Thyroid gland (tissue), 4 donors: ENCODE data around the gene DDX54. TPM values are rescaled to one million over a fixed set of nuclear protein-coding genes. Genes with fewer than 3 reads are reported as not detected.

Experiments
- DNase-seq, 2 donors: peaks; one replicate each; pipeline ENCODE4 v3.0.0-alpha.2; 2019
- H3K27ac ChIP-seq, 3 donors: fragments of 200-600 bp; sonication (generic); 1 replicate in 2 of 3; 2 replicates in 1 of 3; pipeline ENCODE4 v1.5.1; 2016 to 2019; ENCODE audit warnings: mild to moderate bottlenecking in 1 of 3, moderate library complexity in 1 of 3
- H3K27me3 ChIP-seq: fragments of 200-600 bp; sonication (generic); one replicate; pipeline ENCODE4 v1.5.1; 2019
- H3K36me3 ChIP-seq, 2 donors: fragments of 200-600 bp; sonication (generic); one replicate each; pipeline ENCODE4 v1.5.1; 2016 to 2019
- H3K4me1 ChIP-seq, 2 donors: fragments of 200-600 bp; sonication (generic); one replicate each; pipeline ENCODE4 v1.5.1; 2017 to 2019
- H3K4me3 ChIP-seq, 3 donors: fragments of 200-600 bp; sonication (generic); replicated peaks in 1 of 3; 1 replicate in 2 of 3; 2 replicates in 1 of 3; pipeline ENCODE4 v1.5.1; 2016; ENCODE audit warnings: mild to moderate bottlenecking in 1 of 3
- H3K9me3 ChIP-seq: fragments of 200-600 bp; sonication (generic); one replicate; pipeline ENCODE4 v1.5.1; 2017
- POLR2A ChIP-seq, 2 donors: fragments of 450-650 bp; IDR thresholded peaks; one replicate each; pipeline ENCODE4 v1.6.1; 2017; ENCODE audit warnings: antibody characterized with exemption in 2 of 2, mild to moderate bottlenecking in 2 of 2, moderate library complexity in 1 of 2
- WGBS, 2 donors: methylation state at CpG; one replicate each; pipeline ENCODE4 v1.1.5; 2017; 5-methylcytosine and 5-hydroxymethylcytosine counted together
- intact Hi-C: fragments of 100-400 bp; cut with DNase I; formaldehyde crosslinking; loops from one replicate; pipeline ENCODE4 v1.15.1; 2023
- total RNA-seq, 4 donors: library from RNA; depleted of rRNA; stranded (reverse); fragments of >200 nt; gene quantifications; one replicate each; pipeline ENCODE4 v1.2.3, GENCODE V29; 2016
- TF ChIP-seq, protein P1 (sequence below), 6 experiments: fragments of 200-600 bp in 3 of 6; fragments of 450-650 bp in 3 of 6; sonication (generic) in 3 of 6; IDR thresholded peaks; one replicate each; pipeline ENCODE4 v1.5.1; 2016 to 2019; ENCODE audit warnings: antibody characterized with exemption in 6 of 6, mild to moderate bottlenecking in 2 of 6, inconsistent platforms in 1 of 6, moderate library complexity in 1 of 6

The DDX54 gene
- total RNA-seq, 4 donors from 2014 or later, result 59.9 to 79.3 (median 68.8) TPM

DNA sequence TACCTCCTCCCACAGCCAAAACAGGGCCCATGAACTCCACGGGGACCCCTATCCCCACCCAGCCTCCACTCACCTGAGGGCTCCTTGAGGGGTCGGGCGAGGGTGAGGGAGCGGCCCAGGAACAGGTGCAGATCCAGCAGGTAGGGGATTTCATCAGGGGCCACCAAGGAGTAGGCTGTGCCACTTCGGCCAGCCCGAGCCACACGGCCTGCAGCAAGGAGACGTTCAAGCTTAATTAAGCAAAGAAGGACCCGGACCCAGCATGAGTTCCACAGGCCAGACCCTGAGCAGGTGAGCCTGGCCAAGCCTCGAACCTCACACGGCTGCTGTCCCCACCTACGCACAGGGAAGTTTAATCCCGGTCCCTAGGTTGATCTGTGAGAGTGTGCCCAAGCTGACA, 15.6 kb downstream of the DDX54 start:
- Histone ChIP-seq H3K27ac (no peak overlapping the region), H3K4me3 (no peak overlapping the region), H3K4me1 (peaks cover 3 to 17% of the 10 kb centered on the region in 2 donors), H3K27me3 (no peaks in the 10 kb centered on the region), H3K9me3 (no peaks in the 10 kb centered on the region), H3K36me3 (peaks cover 71 to 75% of the 10 kb centered on the region in 2 donors)
- TF ChIP-seq POLR2A (IDR thresholded peaks at IDR 0.05), result no peak
- TF ChIP-seq, protein P1, sequence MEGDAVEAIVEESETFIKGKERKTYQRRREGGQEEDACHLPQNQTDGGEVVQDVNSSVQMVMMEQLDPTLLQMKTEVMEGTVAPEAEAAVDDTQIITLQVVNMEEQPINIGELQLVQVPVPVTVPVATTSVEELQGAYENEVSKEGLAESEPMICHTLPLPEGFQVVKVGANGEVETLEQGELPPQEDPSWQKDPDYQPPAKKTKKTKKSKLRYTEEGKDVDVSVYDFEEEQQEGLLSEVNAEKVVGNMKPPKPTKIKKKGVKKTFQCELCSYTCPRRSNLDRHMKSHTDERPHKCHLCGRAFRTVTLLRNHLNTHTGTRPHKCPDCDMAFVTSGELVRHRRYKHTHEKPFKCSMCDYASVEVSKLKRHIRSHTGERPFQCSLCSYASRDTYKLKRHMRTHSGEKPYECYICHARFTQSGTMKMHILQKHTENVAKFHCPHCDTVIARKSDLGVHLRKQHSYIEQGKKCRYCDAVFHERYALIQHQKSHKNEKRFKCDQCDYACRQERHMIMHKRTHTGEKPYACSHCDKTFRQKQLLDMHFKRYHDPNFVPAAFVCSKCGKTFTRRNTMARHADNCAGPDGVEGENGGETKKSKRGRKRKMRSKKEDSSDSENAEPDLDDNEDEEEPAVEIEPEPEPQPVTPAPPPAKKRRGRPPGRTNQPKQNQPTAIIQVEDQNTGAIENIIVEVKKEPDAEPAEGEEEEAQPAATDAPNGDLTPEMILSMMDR (IDR thresholded peaks at IDR 0.05), result no peak
- 91 to 96% methylated on average over 12 to 13 of the region's 13 CpGs for WGBS, 2 donors
- intact Hi-C loops, result no loop called here
- no peak for DNase-seq

DNA sequence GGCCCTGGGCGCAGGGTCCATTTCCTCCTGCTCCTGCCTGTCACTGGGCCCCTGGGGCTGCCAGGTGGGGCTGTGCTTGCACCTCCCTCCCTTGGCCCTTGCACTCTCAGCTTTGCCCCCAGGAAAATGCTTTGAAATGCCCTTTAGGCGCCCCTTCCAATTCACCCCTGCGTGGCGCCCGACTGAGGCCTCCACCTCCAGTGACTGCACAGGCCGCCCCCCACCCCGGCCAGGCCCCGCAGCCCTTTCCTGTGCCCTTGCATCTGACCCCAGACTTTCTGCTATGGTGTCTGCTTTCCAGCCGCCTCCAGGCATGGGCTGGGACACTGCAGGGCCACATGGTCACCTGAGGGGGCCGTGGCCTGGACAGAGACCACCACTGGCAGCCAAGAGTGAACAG, 17.4 kb downstream of the DDX54 start:
- Histone ChIP-seq H3K4me3 (no peak overlapping the region), H3K36me3 (peaks cover 72 to 85% of the 10 kb centered on the region in 2 donors), H3K27ac (no peak overlapping the region), H3K9me3 (no peaks in the 10 kb centered on the region), H3K27me3 (no peaks in the 10 kb centered on the region), H3K4me1 (peaks cover 2 to 8% of the 10 kb centered on the region in 2 donors)
- no peak for DNase-seq
- intact Hi-C loops, result no loop called here
- TF ChIP-seq POLR2A (IDR thresholded peaks at IDR 0.05), result no peak
- TF ChIP-seq, protein P1 (IDR thresholded peaks at IDR 0.05), result no peak
- WGBS, 2 donors, result 94 to 96% methylated on average over 8 to 10 of the region's 10 CpGs

- no peaks in the 10 kb centered on the region for H3K9me3 ChIP-seq
- H3K27me3 ChIP-seq, result no peaks in the 10 kb centered on the region
- DNase-seq, result no peak
- no peak overlapping the region for H3K27ac ChIP-seq
- H3K4me3 ChIP-seq, result no peak overlapping the region
- TF ChIP-seq, protein P1 (IDR thresholded peaks at IDR 0.05), result no peak
- TF ChIP-seq POLR2A (IDR thresholded peaks at IDR 0.05), result no peak
- WGBS, 2 donors, result 95 to 98% methylated on average over 23 to 28 of the region's 32 CpGs
- peaks cover 63 to 81% of the 10 kb centered on the region in 2 donors for H3K36me3 ChIP-seq
- intact Hi-C loops, result no loop called here
- H3K4me1 ChIP-seq, result peaks cover 7 to 10% of the 10 kb centered on the region in 2 donors
These were observed 19.5 kb downstream of the DDX54 start for GRCh38 chr12:113165521-113166450.

- Histone ChIP-seq H3K4me3 (no peak overlapping the region), H3K27me3 (no peaks in the 10 kb centered on the region), H3K27ac (no peak overlapping the region), H3K36me3 (peaks cover 60 to 73% of the 10 kb centered on the region in 2 donors), H3K9me3 (no peaks in the 10 kb centered on the region), H3K4me1 (peaks cover 7 to 10% of the 10 kb centered on the region in 2 donors)
- no peak for DNase-seq
- intact Hi-C loops, result no loop called here
- TF ChIP-seq, protein P1 (IDR thresholded peaks at IDR 0.05), result no peak
- no peak for TF ChIP-seq POLR2A (IDR thresholded peaks at IDR 0.05)
- 96% methylated on average over 13 of the region's 13 CpGs for WGBS, 2 donors
These were observed 21.3 kb downstream of the DDX54 start for GRCh38 chr12:113164014-113164413.

DNA sequence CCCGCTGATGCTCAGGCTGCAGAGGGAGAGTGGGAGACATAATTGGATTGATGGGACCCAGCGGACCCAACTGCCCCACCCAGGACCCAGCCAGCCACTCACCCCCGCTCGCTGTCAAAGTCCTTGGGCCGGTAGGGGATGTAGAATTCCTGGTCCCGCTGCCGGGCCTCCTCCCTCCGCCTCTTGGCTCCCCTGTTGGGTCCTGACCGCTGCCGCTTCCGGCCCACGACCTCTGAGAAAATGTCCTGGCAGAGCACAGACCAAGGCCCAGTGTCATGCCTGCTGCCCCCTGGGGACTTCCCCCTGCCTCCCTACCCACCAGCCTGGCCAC, 22.3 kb downstream of the DDX54 start:
- TF ChIP-seq POLR2A (IDR thresholded peaks at IDR 0.05), result no peak
- TF ChIP-seq, protein P1 (IDR thresholded peaks at IDR 0.05), result no peak
- Histone ChIP-seq H3K27me3 (no peaks in the 10 kb centered on the region), H3K9me3 (no peaks in the 10 kb centered on the region), H3K36me3 (peaks cover 58 to 73% of the 10 kb centered on the region in 2 donors), H3K27ac (peak overlapping the region in 1 of 3 donors; percentile 39), H3K4me1 (peaks cover 7 to 10% of the 10 kb centered on the region in 2 donors), H3K4me3 (no peak overlapping the region)
- intact Hi-C loops, result no loop called here
- no peak for DNase-seq
- WGBS, 2 donors, result 97 to 100% methylated on average over 1 to 12 of the region's 12 CpGs
